ENCODE measurements around the gene MSI2. TPM values are rescaled to one million over a fixed set of nuclear protein-coding genes. Genes with fewer than 3 reads are reported as not detected.

Gene MSI2
- total and polyA plus RNA-seq, 12 donors, result 32.6 to 411 (median 148) TPM

DNA sequence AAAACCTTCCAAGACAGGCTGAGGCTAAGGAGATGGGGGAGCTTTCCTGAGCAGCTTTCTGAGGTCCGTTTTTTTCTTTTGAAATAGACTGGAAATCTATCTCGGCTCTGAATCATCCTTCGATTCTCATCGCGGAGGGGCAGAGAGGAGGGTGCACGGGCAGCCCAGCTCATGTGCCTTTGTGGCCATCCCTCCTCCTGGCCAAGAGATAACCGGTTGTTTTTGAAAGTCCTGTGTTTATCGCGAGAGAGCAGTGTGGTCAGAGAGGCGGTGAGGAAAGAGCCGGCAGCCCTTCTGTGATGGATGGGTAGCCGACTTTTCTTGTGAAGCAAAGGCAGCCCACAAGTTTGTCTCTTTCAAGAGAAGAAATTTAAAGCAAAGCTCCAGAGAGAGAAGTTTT, 297.2 kb downstream of the MSI2 start:
- Histone ChIP-seq H3K4me3 (no peak overlapping the region), H3K4me1 (replicated peaks in 1 of 2) (peaks cover 27 to 47% of the 10 kb centered on the region in 2 donors), H3K27me3 (no peaks in the 10 kb centered on the region), H3K36me3 (replicated peaks in 1 of 2) (no peaks in the 10 kb centered on the region), H3K27ac (peak overlapping the region; percentile 19 to 74 (median 55)), H3K9me3 (replicated peaks in 1 of 3) (no peaks in the 10 kb centered on the region)
- DNase-seq, result peak; percentile 70 to 90 (median 87)
- 23 to 32% (median 26%) methylated on average over 12 of the region's 12 CpGs for WGBS, 4 donors
- TF ChIP-seq CTCF (IDR thresholded peaks at IDR 0.05) (no peak), POLR2A (IDR thresholded peaks at IDR 0.05) (peak in 1 of 2 donors; percentile 28)
- intact Hi-C loops (cut with DNase I), result no loop called here

GRCh38 chr17:57553991-57554825, 297.9 kb downstream of the MSI2 start:
- intact Hi-C loops (cut with DNase I), result no loop called here
- Histone ChIP-seq H3K9me3 (replicated peaks in 1 of 3) (no peaks in the 10 kb centered on the region), H3K4me3 (no peak overlapping the region), H3K36me3 (replicated peaks in 1 of 2) (no peaks in the 10 kb centered on the region), H3K27ac (peak overlapping the region in 4 of 5 donors; percentile 25 to 74 (median 60)), H3K4me1 (replicated peaks in 1 of 2) (peaks cover 27 to 47% of the 10 kb centered on the region in 2 donors), H3K27me3 (no peaks in the 10 kb centered on the region)
- peak in 1 of 7 donors; percentile 44 for DNase-seq
- no peak for TF ChIP-seq POLR2A (IDR thresholded peaks at IDR 0.05)
- TF ChIP-seq CTCF (IDR thresholded peaks at IDR 0.05), result no peak
- 58 to 67% (median 58%) methylated on average over 14 of the region's 14 CpGs for WGBS, 4 donors

- Histone ChIP-seq H3K9me3 (replicated peaks in 1 of 3) (no peaks in the 10 kb centered on the region), H3K27me3 (no peaks in the 10 kb centered on the region), H3K4me1 (replicated peaks in 1 of 2) (peaks cover 25 to 42% of the 10 kb centered on the region in 2 donors), H3K4me3 (no peak overlapping the region), H3K27ac (peak overlapping the region in 2 of 5 donors; percentile 29 to 32), H3K36me3 (replicated peaks in 1 of 2) (no peaks in the 10 kb centered on the region)
- intact Hi-C loops (cut with DNase I), result no loop called here
- 76 to 86% (median 81%) methylated on average over 15 to 16 of the region's 16 CpGs for WGBS, 4 donors
- DNase-seq, result no peak
- no peak for TF ChIP-seq CTCF (IDR thresholded peaks at IDR 0.05)
Measured at GRCh38 chr17:57554826-57555635, 298.7 kb downstream of the MSI2 start.

GRCh38 chr17:57555636-57556175, 299.4 kb downstream of the MSI2 start:
- H3K4me1 ChIP-seq (replicated peaks in 1 of 2), result peaks cover 21 to 35% of the 10 kb centered on the region in 2 donors

More at GRCh38 chr17:57555636-57556175, 299.4 kb downstream of the MSI2 start:
- Histone ChIP-seq H3K27me3 (no peaks in the 10 kb centered on the region), H3K4me3 (no peak overlapping the region), H3K36me3 (replicated peaks in 1 of 2) (no peaks in the 10 kb centered on the region), H3K27ac (no peak overlapping the region), H3K9me3 (replicated peaks in 1 of 3) (no peaks in the 10 kb centered on the region)
- 39 to 60% (median 47%) methylated on average over 1 of the region's 1 CpG for WGBS, 4 donors
- TF ChIP-seq POLR2A (IDR thresholded peaks at IDR 0.05) (no peak), CTCF (IDR thresholded peaks at IDR 0.05) (no peak)
- DNase-seq, result no peak
- intact Hi-C loops (cut with DNase I), result no loop called here

Measured in adrenal gland (tissue), 12 donors.